PC-3 (cell line): Measurements from ENCODE around the gene IPCEF1.

Source experiments
- EZH2 ChIP-seq: fragments of 300-600 bp; sonication (generic); IDR thresholded peaks from one replicate; pipeline ENCODE4 v1.6.1; 2017; ENCODE audit warnings: antibody characterized with exemption, mild to moderate bottlenecking, low read length; ENCODE audit not compliant: unreplicated experiment
- TF ChIP-seq, protein P1 (sequence below): fragments of 300-600 bp; sonication (generic); conservative IDR thresholded peaks from 2 replicates; pipeline ENCODE4 v1.5.1; 2017; ENCODE audit warnings: antibody characterized with exemption, low read depth, mild to moderate bottlenecking, low read length

DNA sequence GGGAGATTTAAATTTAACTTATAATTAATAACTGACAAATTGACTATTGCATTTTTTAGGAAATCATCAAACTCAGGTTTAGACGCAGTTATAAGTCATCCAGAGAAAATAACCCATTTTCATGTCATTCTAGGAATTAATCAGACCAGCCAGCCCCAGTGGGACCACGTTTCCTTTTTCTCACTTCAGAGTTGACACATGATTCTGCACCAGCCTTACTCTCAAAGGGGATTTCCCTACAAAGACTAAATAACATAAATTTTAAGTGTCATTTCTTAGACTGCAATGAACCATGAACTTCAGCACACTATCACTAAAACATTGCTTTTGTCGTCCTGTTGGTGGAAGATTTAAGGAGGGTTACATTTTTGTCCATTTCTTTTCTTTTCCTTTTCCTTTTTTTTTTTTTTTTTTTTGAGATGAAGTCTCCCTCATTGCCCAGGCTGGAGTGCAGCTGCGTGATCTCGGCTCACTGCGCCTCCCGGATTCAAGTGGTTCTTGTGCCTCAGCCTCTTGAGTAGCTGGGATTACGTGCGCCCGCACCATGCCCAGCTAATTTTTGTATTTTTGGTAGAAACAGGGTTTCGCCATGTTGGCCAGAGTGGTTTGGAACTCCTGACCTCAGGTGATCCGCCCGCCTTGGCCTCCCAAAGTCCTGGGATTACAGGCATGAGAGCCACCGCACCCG lies 3.6 kb downstream of the IPCEF1 start:
- TF ChIP-seq, protein P1, sequence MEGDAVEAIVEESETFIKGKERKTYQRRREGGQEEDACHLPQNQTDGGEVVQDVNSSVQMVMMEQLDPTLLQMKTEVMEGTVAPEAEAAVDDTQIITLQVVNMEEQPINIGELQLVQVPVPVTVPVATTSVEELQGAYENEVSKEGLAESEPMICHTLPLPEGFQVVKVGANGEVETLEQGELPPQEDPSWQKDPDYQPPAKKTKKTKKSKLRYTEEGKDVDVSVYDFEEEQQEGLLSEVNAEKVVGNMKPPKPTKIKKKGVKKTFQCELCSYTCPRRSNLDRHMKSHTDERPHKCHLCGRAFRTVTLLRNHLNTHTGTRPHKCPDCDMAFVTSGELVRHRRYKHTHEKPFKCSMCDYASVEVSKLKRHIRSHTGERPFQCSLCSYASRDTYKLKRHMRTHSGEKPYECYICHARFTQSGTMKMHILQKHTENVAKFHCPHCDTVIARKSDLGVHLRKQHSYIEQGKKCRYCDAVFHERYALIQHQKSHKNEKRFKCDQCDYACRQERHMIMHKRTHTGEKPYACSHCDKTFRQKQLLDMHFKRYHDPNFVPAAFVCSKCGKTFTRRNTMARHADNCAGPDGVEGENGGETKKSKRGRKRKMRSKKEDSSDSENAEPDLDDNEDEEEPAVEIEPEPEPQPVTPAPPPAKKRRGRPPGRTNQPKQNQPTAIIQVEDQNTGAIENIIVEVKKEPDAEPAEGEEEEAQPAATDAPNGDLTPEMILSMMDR = no peak
- no peak for TF ChIP-seq EZH2
